HepG2 (cell line): ENCODE data around the gene MRPL28. TPM values are rescaled to one million over a fixed set of nuclear protein-coding genes. Genes with fewer than 3 reads are reported as not detected.
A peak's percentile ranks its signal among the peaks of the same experiment; 100 is the strongest.

ENCODE experiments used
- DRAP1 ChIP-seq: IDR thresholded peaks from 2 replicates; pipeline ENCODE4 v1.6.1; 2016; ENCODE audit warnings: missing genetic modification reagents, missing compliant biosample characterization
- ERF ChIP-seq: IDR thresholded peaks from 2 replicates; pipeline ENCODE4 v1.6.1; 2018; ENCODE audit warnings: missing biosample characterization, missing genetic modification reagents
- MXD1 ChIP-seq: sonication (generic); formaldehyde crosslinking; IDR thresholded peaks from 2 replicates; pipeline ENCODE4 v1.4.0; 2020; ENCODE audit warnings: mild to moderate bottlenecking, missing genetic modification reagents
- PAXIP1 ChIP-seq: sonication (generic); formaldehyde crosslinking; conservative IDR thresholded peaks from 2 replicates; pipeline ENCODE4 v1.4.0; 2020; ENCODE audit warnings: mild to moderate bottlenecking, missing genetic modification reagents, moderate library complexity
- RELA ChIP-seq: sonication (generic); formaldehyde crosslinking; IDR thresholded peaks from 2 replicates; pipeline ENCODE4 v1.4.0; 2020; ENCODE audit warnings: missing genetic modification reagents
- SOX5 ChIP-seq: IDR thresholded peaks from 2 replicates; pipeline ENCODE4 v1.6.1; 2016; ENCODE audit warnings: borderline replicate concordance
- SOX6 ChIP-seq, 2 experiments: fragments of 450-650 bp in 1 of 2; sonication (generic) in 1 of 2; formaldehyde crosslinking in 1 of 2; IDR thresholded peaks; 2 replicates each; pipeline versions ENCODE4 v1.4.0 to v1.6.1; 2017 to 2020; ENCODE audit warnings: antibody characterized with exemption in 1 of 2, mild to moderate bottlenecking in 1 of 2, missing genetic modification reagents in 1 of 2
- TEAD2 ChIP-seq: sonication (generic); formaldehyde crosslinking; IDR thresholded peaks from 2 replicates; pipeline ENCODE4 v1.9.0; 2021; ENCODE audit warnings: missing genetic modification reagents
- TEAD3 ChIP-seq: optimal IDR thresholded peaks from 2 replicates; pipeline ENCODE3; 2016; ENCODE audit warnings: borderline replicate concordance
- YY1 ChIP-seq: IDR thresholded peaks from 2 replicates; pipeline ENCODE4 v1.6.1; 2011; ENCODE audit warnings: low read length, low read depth, moderate library complexity, mild to moderate bottlenecking; ENCODE audit not compliant: insufficient read depth, insufficient replicate concordance
- ZNF451 ChIP-seq: sonication (generic); formaldehyde crosslinking; IDR thresholded peaks from 2 replicates; pipeline ENCODE4 v1.5.0; 2020; ENCODE audit warnings: mild to moderate bottlenecking, missing genetic modification reagents
- ZNF546 ChIP-seq: sonication (generic); formaldehyde crosslinking; conservative IDR thresholded peaks from 2 replicates; pipeline ENCODE4 v1.8.1; 2023; ENCODE audit warnings: mild to moderate bottlenecking, missing genetic modification reagents
- ZNF644 ChIP-seq: IDR thresholded peaks from 2 replicates; pipeline ENCODE4 v1.6.1; 2016; ENCODE audit warnings: low read depth
- ZNF749 ChIP-seq: sonication (generic); formaldehyde crosslinking; IDR thresholded peaks from 2 replicates; pipeline ENCODE4 v1.8.0; 2022; ENCODE audit warnings: mild to moderate bottlenecking, missing genetic modification reagents, moderate library complexity, borderline replicate concordance
- polyA plus RNA-seq, 8 experiments: library from polyadenylated mRNA; depleted of rRNA in 3 of 8; stranded (reverse) in 7 of 8; unstranded in 1 of 8; fragments of >200 nt; fragmentation: Illumina TruSeq in 4 of 8; extraction: Trizol in 4 of 8; gene quantifications; 2 replicates each; pipeline versions ENCODE4 v1.2.1 to v1.2.3, GENCODE V29; 2011 to 2016; ENCODE audit warnings: low read depth in 4 of 8, missing spikeins in 1 of 8, mixed read lengths in 1 of 8; ENCODE audit not compliant: insufficient read depth in 1 of 8
- total RNA-seq, 5 experiments: library from RNA; depleted of rRNA; stranded (reverse); fragments of >200 nt; fragmentation: Illumina TruSeq; extraction: Trizol; gene quantifications; 2 replicates each; pipeline ENCODE4 v1.2.3, GENCODE V29; 2016; ENCODE audit warnings: low read depth in 1 of 5
- TF ChIP-seq, protein P1 (sequence below): sonication (generic); formaldehyde crosslinking; IDR thresholded peaks from 2 replicates; pipeline ENCODE4 v1.4.0; 2020; ENCODE audit warnings: missing genetic modification reagents, mild to moderate bottlenecking, borderline replicate concordance
- TF ChIP-seq, protein P2 (sequence below): sonication (generic); formaldehyde crosslinking; IDR thresholded peaks from 2 replicates; pipeline ENCODE4 v1.5.1; 2020; ENCODE audit warnings: mild to moderate bottlenecking, moderate library complexity, missing genetic modification reagents
- TF ChIP-seq, protein P3 (sequence below): sonication (generic); formaldehyde crosslinking; IDR thresholded peaks from 2 replicates; pipeline ENCODE4 v1.8.1; 2022; ENCODE audit warnings: low read depth, mild to moderate bottlenecking, missing genetic modification reagents

The MRPL28 gene
- total and polyA plus RNA-seq, 2 of the 13 experiments (the other 11 are each of a cell fraction or from before 2014, with no cell fraction given): 114 to 135 TPM

GRCh38 chr16:340370-341091, 29.8 kb downstream of the MRPL28 start (continued):
- TF ChIP-seq, protein P1, sequence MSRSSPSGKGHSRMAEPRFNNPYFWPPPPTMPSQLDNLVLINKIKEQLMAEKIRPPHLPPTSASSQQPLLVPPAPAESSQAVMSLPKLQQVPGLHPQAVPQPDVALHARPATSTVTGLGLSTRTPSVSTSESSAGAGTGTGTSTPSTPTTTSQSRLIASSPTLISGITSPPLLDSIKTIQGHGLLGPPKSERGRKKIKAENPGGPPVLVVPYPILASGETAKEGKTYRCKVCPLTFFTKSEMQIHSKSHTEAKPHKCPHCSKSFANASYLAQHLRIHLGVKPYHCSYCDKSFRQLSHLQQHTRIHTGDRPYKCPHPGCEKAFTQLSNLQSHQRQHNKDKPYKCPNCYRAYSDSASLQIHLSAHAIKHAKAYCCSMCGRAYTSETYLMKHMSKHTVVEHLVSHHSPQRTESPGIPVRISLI (CRISPR knock-in tag): 0 out of 2 replicates have a peak, but pooled peaks have one; percentile 5
- 0 out of 2 replicates have a peak, but pooled peaks have one; percentile 10 for TF ChIP-seq ZNF644
- TF ChIP-seq SOX6 (IDR thresholded peaks at IDR 0.05): no peak
- TF ChIP-seq SOX6 (CRISPR knock-in tag; IDR thresholded peaks at IDR 0.05): 0 out of 2 replicates have a peak, but pooled peaks have one; percentile 36
- TF ChIP-seq TEAD2: no peak
- TF ChIP-seq ZNF546: 0 out of 2 replicates have a peak, but pooled peaks have one; percentile 77
- TF ChIP-seq RELA: 0 out of 2 replicates have a peak, but pooled peaks have one; percentile 20
- peak; percentile 71 for TF ChIP-seq PAXIP1 (CRISPR knock-in tag)
- TF ChIP-seq SOX5 (CRISPR knock-in tag): peak; percentile 59; the same call in 1 of the 2 replicates
- TF ChIP-seq TEAD3 (CRISPR knock-in tag): peak; percentile 48
- TF ChIP-seq, protein P2, sequence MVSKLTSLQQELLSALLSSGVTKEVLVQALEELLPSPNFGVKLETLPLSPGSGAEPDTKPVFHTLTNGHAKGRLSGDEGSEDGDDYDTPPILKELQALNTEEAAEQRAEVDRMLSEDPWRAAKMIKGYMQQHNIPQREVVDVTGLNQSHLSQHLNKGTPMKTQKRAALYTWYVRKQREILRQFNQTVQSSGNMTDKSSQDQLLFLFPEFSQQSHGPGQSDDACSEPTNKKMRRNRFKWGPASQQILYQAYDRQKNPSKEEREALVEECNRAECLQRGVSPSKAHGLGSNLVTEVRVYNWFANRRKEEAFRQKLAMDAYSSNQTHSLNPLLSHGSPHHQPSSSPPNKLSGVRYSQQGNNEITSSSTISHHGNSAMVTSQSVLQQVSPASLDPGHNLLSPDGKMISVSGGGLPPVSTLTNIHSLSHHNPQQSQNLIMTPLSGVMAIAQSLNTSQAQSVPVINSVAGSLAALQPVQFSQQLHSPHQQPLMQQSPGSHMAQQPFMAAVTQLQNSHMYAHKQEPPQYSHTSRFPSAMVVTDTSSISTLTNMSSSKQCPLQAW (CRISPR knock-in tag): no peak
- TF ChIP-seq ERF (CRISPR knock-in tag): peak; percentile 49; the same call in 1 of the 2 replicates
- 0 out of 2 replicates have a peak, but pooled peaks have one; percentile 30 for TF ChIP-seq MXD1 (CRISPR knock-in tag)
- no peak for TF ChIP-seq YY1
- no peak for TF ChIP-seq ZNF749 (CRISPR knock-in tag)
- TF ChIP-seq, protein P3, sequence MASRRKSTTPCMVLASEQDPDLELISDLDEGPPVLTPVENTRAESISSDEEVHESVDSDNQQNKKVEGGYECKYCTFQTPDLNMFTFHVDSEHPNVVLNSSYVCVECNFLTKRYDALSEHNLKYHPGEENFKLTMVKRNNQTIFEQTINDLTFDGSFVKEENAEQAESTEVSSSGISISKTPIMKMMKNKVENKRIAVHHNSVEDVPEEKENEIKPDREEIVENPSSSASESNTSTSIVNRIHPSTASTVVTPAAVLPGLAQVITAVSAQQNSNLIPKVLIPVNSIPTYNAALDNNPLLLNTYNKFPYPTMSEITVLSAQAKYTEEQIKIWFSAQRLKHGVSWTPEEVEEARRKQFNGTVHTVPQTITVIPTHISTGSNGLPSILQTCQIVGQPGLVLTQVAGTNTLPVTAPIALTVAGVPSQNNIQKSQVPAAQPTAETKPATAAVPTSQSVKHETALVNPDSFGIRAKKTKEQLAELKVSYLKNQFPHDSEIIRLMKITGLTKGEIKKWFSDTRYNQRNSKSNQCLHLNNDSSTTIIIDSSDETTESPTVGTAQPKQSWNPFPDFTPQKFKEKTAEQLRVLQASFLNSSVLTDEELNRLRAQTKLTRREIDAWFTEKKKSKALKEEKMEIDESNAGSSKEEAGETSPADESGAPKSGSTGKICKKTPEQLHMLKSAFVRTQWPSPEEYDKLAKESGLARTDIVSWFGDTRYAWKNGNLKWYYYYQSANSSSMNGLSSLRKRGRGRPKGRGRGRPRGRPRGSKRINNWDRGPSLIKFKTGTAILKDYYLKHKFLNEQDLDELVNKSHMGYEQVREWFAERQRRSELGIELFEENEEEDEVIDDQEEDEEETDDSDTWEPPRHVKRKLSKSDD (CRISPR knock-in tag): peak; percentile 59; the same call in 1 of the 2 replicates
- 0 out of 2 replicates have a peak, but pooled peaks have one; percentile 17 for TF ChIP-seq DRAP1 (CRISPR knock-in tag)
- peak; percentile 16; the same call in 1 of the 2 replicates for TF ChIP-seq ZNF451 (CRISPR knock-in tag)
